Gastrocnemius medialis (tissue), 4 donors: Measurements from ENCODE around the gene TRIM44.

ENCODE experiments used
- CTCF ChIP-seq, 5 experiments: fragments of 450-650 bp in 3 of 5; fragments of 200-600 bp in 2 of 5; sonication (generic) in 2 of 5; IDR thresholded peaks in 4 of 5; conservative IDR thresholded peaks in 1 of 5; 1 replicate in 4 of 5; 2 replicates in 1 of 5; pipeline ENCODE4 v1.5.1; 2016 to 2019; ENCODE audit warnings: antibody characterized with exemption in 5 of 5, mild to moderate bottlenecking in 3 of 5, moderate library complexity in 3 of 5
- POLR2A ChIP-seq, 2 donors: fragments of 450-650 bp; IDR thresholded peaks; one replicate each; pipeline ENCODE4 v1.6.1; 2017; ENCODE audit warnings: antibody characterized with exemption in 2 of 2, mild to moderate bottlenecking in 2 of 2, moderate library complexity in 2 of 2

GRCh38 chr11:35798983-35799382 is 136.4 kb downstream of the TRIM44 start:
- TF ChIP-seq POLR2A (IDR thresholded peaks at IDR 0.05) (no peak), CTCF (IDR thresholded peaks at IDR 0.05 in 4 of 5, conservative IDR thresholded peaks at IDR 0.05 in 1 of 5) (no peak)
